GM10266 (cell line): ENCODE measurements around the gene HPS5.
"Not testable (repeated sequence)": the region's sequence is repeated elsewhere in the genome, so short reads cannot be mapped to it uniquely, and the experiment has no call there.

Experiments used
- DNase-seq: peaks from one replicate; pipeline ENCODE4 v3.0.0; 2012; ENCODE audit errors: extremely low spot score
- TF ChIP-seq, protein P1 (sequence below): IDR thresholded peaks from 2 replicates; pipeline ENCODE4 v1.5.1; 2012; ENCODE audit warnings: mild to moderate bottlenecking, low read depth; ENCODE audit not compliant: control insufficient read depth, insufficient read depth; ENCODE audit errors: missing control alignments

The HPS5 gene

DNA sequence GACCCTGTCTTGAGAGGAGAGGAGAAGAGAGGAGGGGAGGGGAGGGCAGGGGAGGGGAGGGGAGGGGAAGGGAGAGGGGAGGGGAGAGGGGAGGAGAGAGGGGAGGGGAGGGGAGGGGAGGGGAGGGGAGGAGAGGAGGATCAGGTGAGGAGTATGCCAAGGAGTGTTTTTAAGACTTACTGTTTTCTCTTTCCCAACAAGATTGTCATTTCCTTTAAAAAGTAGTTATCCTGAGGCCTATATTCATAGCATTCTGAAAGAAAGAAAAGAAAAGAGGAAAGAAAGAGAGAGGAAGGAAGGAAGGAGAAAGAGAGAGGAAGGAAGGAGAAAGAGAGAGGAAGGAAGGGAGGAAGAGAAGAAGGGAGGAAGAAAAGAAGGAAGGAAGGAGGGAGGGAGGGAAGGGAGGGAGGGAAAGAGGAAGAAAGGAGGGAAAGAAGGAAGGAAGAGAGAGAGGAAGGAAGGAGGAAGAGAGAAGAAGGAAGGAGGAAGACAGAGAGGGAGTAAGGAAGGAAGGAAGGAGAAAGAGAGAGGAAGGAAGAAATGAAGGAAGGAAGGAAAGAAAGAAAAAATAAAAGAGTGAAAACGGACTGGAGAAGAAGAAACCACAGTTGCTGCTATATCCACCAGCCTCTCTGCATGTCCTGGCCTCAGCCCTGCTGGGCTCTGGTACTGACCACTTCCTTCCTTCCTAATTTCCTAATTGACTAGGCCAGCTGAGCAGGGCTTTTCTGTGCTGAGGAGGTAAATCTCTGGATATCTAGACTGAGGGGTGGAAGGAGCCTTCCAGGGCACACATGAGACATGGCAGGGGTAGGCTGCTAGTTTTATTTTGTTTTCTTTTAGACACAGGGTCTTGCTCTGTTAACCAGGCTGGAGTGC is 57.0 kb downstream of the HPS5 start:
- TF ChIP-seq, protein P1, sequence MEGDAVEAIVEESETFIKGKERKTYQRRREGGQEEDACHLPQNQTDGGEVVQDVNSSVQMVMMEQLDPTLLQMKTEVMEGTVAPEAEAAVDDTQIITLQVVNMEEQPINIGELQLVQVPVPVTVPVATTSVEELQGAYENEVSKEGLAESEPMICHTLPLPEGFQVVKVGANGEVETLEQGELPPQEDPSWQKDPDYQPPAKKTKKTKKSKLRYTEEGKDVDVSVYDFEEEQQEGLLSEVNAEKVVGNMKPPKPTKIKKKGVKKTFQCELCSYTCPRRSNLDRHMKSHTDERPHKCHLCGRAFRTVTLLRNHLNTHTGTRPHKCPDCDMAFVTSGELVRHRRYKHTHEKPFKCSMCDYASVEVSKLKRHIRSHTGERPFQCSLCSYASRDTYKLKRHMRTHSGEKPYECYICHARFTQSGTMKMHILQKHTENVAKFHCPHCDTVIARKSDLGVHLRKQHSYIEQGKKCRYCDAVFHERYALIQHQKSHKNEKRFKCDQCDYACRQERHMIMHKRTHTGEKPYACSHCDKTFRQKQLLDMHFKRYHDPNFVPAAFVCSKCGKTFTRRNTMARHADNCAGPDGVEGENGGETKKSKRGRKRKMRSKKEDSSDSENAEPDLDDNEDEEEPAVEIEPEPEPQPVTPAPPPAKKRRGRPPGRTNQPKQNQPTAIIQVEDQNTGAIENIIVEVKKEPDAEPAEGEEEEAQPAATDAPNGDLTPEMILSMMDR = no peak
- no peak for DNase-seq

DNA sequence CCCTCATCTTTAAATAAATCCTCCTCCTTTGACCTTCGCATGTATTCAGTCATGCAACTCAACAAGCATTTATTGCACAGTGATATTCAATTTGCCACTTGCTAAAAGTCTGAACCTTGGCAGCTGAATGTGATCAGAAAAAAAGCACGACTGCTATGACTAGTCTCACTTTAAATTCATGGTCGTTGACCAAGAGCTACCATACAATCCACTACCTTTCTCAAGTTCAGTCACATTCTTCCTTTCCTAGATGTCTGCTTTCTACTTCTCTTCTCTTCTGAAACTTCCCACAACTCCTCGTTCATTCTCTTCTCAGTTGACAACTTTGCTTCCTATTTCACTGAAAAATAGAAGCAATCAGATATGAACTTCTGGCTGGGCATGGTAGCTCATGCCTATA is 57.9 kb downstream of the HPS5 start:
- TF ChIP-seq, protein P1 = no peak

DNA sequence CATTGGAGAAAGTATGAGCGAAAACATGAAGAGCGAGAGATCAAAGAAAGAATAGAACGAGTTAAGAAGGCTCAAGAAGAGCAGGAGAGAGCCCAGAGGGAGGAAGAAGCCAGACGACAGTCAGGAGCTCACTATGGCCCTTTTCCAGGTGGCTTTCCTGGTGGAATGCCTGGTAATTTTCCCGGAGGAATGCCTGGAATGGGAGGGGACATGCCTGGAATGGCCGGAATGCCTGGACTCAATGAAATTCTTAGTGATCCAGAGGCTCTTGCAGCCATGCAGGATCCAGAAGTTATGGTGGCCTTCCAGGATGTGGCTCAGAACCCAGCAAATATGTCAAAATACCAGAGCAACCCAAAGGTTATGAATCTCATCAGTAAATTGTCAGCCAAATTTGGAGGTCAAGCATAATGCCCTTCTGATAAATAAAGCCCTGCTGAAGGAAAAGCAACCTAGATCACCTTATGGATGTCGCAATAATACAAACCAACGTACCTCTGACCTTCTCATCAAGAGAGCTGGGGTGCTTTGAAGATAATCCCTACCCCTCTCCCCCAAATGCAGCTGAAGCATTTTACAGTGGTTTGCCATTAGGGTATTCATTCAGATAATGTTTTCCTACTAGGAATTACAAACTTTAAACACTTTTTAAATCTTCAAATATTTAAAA is 59.1 kb downstream of the HPS5 start:
- DNase-seq = not testable (repeated sequence)

More for the DNA sequence above, 57.9 kb downstream of the HPS5 start:
- DNase-seq = no peak

DNA sequence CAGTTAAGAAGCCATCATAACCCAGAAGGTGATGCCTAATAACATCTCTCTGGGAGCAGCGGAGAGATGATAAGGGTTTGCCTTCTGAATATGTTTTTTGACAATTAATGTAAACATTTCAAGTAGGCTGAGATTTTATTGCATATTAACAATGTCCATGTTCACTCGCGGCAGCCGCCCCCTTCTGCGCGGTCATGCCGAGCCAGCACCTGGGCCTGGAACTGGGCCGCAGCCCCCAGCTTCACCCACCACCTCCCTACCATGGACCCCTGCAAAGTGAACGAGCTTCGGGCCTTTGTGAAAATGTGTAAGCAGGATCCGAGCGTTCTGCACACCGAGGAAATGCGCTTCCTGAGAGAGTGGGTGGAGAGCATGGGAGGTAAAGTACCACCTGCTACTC is 60.2 kb downstream of the HPS5 start:
- DNase-seq = no peak
- TF ChIP-seq, protein P1 = no peak

DNA sequence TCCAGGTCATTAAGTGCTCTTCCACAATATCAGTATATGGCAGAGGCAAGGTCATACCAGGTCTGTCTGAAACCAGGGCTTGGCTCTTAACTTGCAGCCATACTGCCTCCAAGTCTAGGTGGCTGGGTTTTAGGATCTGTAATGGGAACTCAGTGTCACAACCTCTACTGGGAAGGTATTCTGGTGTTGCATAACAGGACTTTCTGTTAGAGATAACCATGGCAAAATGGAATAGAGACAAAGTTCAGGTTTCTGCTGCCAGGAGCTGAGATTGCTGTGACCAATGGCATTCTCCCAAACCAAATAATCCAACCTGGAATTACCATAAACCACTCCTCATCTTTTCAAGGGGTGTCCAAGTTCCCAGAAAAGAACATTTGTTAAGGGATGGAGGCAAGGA is 62.7 kb downstream of the HPS5 start:
- TF ChIP-seq, protein P1 = no peak

DNA sequence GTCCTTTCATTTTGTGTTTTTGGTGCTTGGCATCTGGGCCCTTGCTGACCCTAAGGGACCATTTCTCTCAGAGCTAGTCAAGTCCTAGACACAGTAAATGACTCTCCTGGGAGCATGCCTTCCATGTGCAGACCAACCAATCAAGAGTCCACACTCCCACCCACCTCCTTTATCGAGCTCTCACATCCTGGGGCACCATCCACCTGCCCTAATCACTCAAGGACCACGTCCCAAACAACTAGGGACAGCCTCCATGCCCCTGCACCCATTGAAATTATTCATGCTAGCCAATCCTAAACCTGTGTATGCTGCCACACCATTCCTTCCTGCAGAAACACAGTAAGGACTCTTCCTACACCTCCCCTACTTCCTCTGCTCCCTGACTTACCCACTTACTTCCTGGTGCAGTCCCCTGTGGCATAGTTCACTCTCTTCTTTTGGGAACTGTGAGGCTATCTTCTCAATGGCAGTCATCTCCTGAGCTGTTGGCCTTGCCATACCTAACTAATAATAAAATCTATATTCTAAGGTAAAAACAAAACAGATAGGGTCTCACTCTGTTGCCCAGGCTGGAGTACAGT is 67.1 kb downstream of the HPS5 start:
- DNase-seq = no peak
- TF ChIP-seq, protein P1 = no peak

More for the DNA sequence above, 62.7 kb downstream of the HPS5 start:
- DNase-seq = no peak

DNA sequence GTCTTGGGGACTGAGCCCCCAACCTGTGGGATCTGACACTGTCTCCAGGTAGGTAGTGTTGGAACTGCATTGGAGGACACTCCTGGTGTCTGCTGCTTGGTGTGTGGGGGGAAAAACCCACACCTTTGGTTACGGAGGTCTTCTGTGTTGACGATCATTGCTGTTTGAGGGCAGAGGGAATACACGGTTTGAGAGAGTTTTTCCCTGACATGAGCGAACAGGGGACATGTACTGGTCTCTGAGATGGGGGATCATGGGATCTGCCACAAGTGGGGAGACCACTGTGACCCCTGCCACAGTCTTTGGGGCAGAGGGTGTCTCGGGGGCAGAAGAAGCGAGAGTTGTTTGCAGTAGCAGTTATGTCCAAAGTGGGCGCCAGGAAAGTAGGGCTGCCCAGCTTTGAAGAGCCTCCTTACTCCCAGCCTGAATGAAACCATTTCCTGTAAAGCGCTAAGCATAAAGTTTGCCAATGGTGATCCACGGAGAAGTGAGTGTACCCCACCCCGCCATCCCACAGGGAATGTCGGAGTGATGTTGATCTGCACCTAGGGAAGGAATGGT is 68.1 kb downstream of the HPS5 start:
- DNase-seq = peak; percentile 2
- TF ChIP-seq, protein P1 = no peak
